A549 (cell line): ENCODE data around the gene NGF. TPM values are rescaled to one million over a fixed set of nuclear protein-coding genes. Genes with fewer than 3 reads are reported as not detected.

Experiments used
- ATAC-seq, 2 experiments: fragments of 200-7000 bp in 1 of 2; fragments of >200 bp in 1 of 2; cut with Nextera tagmentation in 1 of 2; cut with Tn5 transposase in 1 of 2; 3 replicates each; pipeline versions ENCODE4 v1.8.0 to v1.9.1; 2018 to 2020; ENCODE audit warnings: mild to moderate bottlenecking in 1 of 2, moderate library complexity in 1 of 2
- CTCF ChIA-PET: fragments of 300-600 bp; sonication (Branson Sonifier 250); formaldehyde crosslinking; extraction: SDS; loops from one replicate; lab custom pipeline; 2021; ENCODE audit warnings: antibody characterized with exemption, inconsistent platforms; lab: Yijun Ruan, JAX
- POLR2A ChIA-PET: fragments of 350-600 bp; formaldehyde crosslinking; extraction: SDS; loops from one replicate; lab custom pipeline; 2021; ENCODE audit warnings: antibody characterized with exemption, inconsistent platforms; lab: Yijun Ruan, JAX
- DNase-seq, 2 experiments: peaks; one replicate each; pipeline versions ENCODE4 v3.0.0 to v3.0.0-alpha.2; 2011 to 2016; ENCODE audit warnings: low read depth in 1 of 2, low spot score in 1 of 2
- FAIRE-seq: peaks from 2 replicates; lab custom pipeline; 2011; peaks lifted over from hg19 to GRCh38; lab: Jason Lieb, UNC
- H3K27ac ChIP-seq, 2 experiments: fragments of >200 bp; sonication (Bioruptor Twin); formaldehyde crosslinking; 3 replicates each; pipeline ENCODE4 v1.5.1; 2016 to 2017
- H3K4me1 ChIP-seq: fragments of >200 bp; sonication (Bioruptor Twin); formaldehyde crosslinking; 3 replicates; pipeline ENCODE4 v1.6.1; 2016
- H3K4me2 ChIP-seq: fragments of >200 bp; sonication (Bioruptor Twin); formaldehyde crosslinking; 3 replicates; pipeline ENCODE4 v1.6.1; 2016
- H3K4me3 ChIP-seq: fragments of >200 bp; sonication (Bioruptor Twin); formaldehyde crosslinking; 3 replicates; pipeline ENCODE4 v1.5.1; 2016
- H3K9me3 ChIP-seq: fragments of >200 bp; sonication (Bioruptor Twin); formaldehyde crosslinking; 3 replicates; pipeline ENCODE4 v1.6.1; 2016
- CBX2 ChIP-seq: fragments of 200-600 bp; sonication (generic); IDR thresholded peaks from 2 replicates; pipeline ENCODE4 v1.6.1; 2016; ENCODE audit warnings: low read depth, mild to moderate bottlenecking, borderline replicate concordance
- CTCF ChIP-seq: fragments of >200 bp; sonication (Bioruptor Twin); formaldehyde crosslinking; IDR thresholded peaks from 3 replicates; pipeline ENCODE4 v1.5.1; 2016
- E2F6 ChIP-seq: IDR thresholded peaks from 2 replicates; pipeline ENCODE4 v1.6.1; 2012; ENCODE audit warnings: low read depth, borderline replicate concordance
- EHF ChIP-seq: fragments of 250-450 bp; sonication (Bioruptor Pico); IDR thresholded peaks from 2 replicates; pipeline ENCODE4 v1.5.0; 2020; ENCODE audit warnings: mild to moderate bottlenecking
- EHMT2 ChIP-seq: fragments of 200-600 bp; sonication (generic); IDR thresholded peaks from 2 replicates; pipeline ENCODE4 v1.6.1; 2016; ENCODE audit warnings: antibody characterized with exemption, low read depth, mild to moderate bottlenecking, moderate library complexity
- FOSB ChIP-seq: fragments of 250-450 bp; sonication (Bioruptor Pico); IDR thresholded peaks from 2 replicates; pipeline ENCODE4 v1.5.0; 2020; ENCODE audit warnings: mild to moderate bottlenecking, moderate library complexity
- HDAC2 ChIP-seq: fragments of 200-600 bp; sonication (generic); IDR thresholded peaks from 2 replicates; pipeline ENCODE4 v1.6.1; 2016
- HOXB13 ChIP-seq: fragments of 250-450 bp; sonication (Bioruptor Pico); IDR thresholded peaks from 2 replicates; pipeline ENCODE4 v1.5.0; 2020; ENCODE audit warnings: low read depth, mild to moderate bottlenecking, moderate library complexity
- JUN ChIP-seq, 2 experiments: fragments of >200 bp; sonication (Bioruptor Twin); formaldehyde crosslinking; IDR thresholded peaks; 2 replicates in 1 of 2; 3 replicates in 1 of 2; pipeline ENCODE4 v1.6.1; 2016 to 2017
- KDM5A ChIP-seq: fragments of 200-600 bp; sonication (generic); IDR thresholded peaks from 2 replicates; pipeline ENCODE4 v1.6.1; 2016; ENCODE audit warnings: antibody characterized with exemption, mild to moderate bottlenecking
- MAX ChIP-seq: IDR thresholded peaks from 2 replicates; pipeline ENCODE4 v1.6.1; 2012
- NFE2L2 ChIP-seq: fragments of 150-350 bp; conservative IDR thresholded peaks from 2 replicates; pipeline ENCODE4 v1.6.1; 2014; ENCODE audit warnings: low read length
- NPAS2 ChIP-seq: fragments of 250-450 bp; sonication (Bioruptor Pico); IDR thresholded peaks from 2 replicates; pipeline ENCODE4 v1.8.0; 2022; ENCODE audit warnings: mild to moderate bottlenecking, moderate library complexity, borderline replicate concordance
- PHF8 ChIP-seq: fragments of 200-600 bp; sonication (generic); IDR thresholded peaks from 2 replicates; pipeline ENCODE4 v1.6.1; 2016; ENCODE audit warnings: low read depth, mild to moderate bottlenecking, antibody characterized with exemption, moderate library complexity, borderline replicate concordance
- POLR2A ChIP-seq: IDR thresholded peaks from 2 replicates; pipeline ENCODE4 v1.6.1; 2012; ENCODE audit warnings: mild to moderate bottlenecking, low read length
- REST ChIP-seq: fragments of 200-600 bp; sonication (generic); IDR thresholded peaks from 2 replicates; pipeline ENCODE4 v1.6.1; 2016; ENCODE audit warnings: antibody characterized with exemption, mild to moderate bottlenecking, moderate library complexity
- RNF2 ChIP-seq: fragments of 200-600 bp; sonication (generic); IDR thresholded peaks from 2 replicates; pipeline ENCODE4 v1.6.1; 2016; ENCODE audit warnings: low read depth, mild to moderate bottlenecking, antibody characterized with exemption, moderate library complexity, borderline replicate concordance
- USF2 ChIP-seq: fragments of 450-650 bp; IDR thresholded peaks from 2 replicates; pipeline ENCODE4 v1.6.1; 2014; ENCODE audit warnings: antibody characterized with exemption
- WGBS: methylation state at CpG from one replicate; pipeline ENCODE4 v1.1.6; 2017; ENCODE audit errors: missing lambda C conversion rate; 5-methylcytosine and 5-hydroxymethylcytosine counted together
- polyA plus RNA-seq, 4 experiments: library from polyadenylated mRNA; depleted of rRNA in 3 of 4; stranded (reverse); fragments of >200 nt; fragmentation: RNase III in 1 of 4; extraction: RNeasy Plus Mini Kit Qiagen cat#74134 plus additional on column Dnase treatment in 1 of 4; gene quantifications; 2 replicates in 3 of 4; 3 replicates in 1 of 4; pipeline ENCODE4 v1.2.3, GENCODE V29; 2011 to 2017

The NGF gene
- polyA plus RNA-seq, 2 of the 4 experiments (the other 2 are of a cell fraction): 0.71 to 1.6 TPM

GRCh38 chr1:115323366-115324004 is 14.6 kb downstream of the NGF start (continued):
- no peak for TF ChIP-seq REST
- TF ChIP-seq, all 56 proteins: peak for 0

GRCh38 chr1:115322631-115323030 is 15.4 kb downstream of the NGF start:
- H3K4me3 ChIP-seq: no peak overlapping the region
- 89% methylated on average over 3 of the region's 3 CpGs for WGBS
- TF ChIP-seq MAX (no peak), CTCF (no peak), FOSB (CRISPR knock-in tag) (no peak), RNF2 (no peak), JUN (IDR thresholded peaks at IDR 0.05) (no peak), HDAC2 (no peak), EHMT2 (no peak), E2F6 (no peak), CBX2 (no peak), NFE2L2 (no peak), NPAS2 (CRISPR knock-in tag) (no peak), HOXB13 (CRISPR knock-in tag) (no peak), KDM5A (no peak), EHF (CRISPR knock-in tag) (no peak), POLR2A (no peak), PHF8 (no peak), USF2 (no peak)
- no peak for FAIRE-seq
- peak overlapping the region; percentile 19; the same call in 2 of the 3 replicates for H3K4me2 ChIP-seq
- H3K4me1 ChIP-seq: peaks cover 38% of the 10 kb centered on the region
- ATAC-seq: no peak
- ChIA-PET POLR2A (no interaction called here), CTCF (interaction anchor here (1.5 kb wide), 1 partner anchor 147 kb away, joined by 3 read pairs; no protein-coding TSS in a partner anchor)
- H3K27ac ChIP-seq: peak overlapping the region in 1 of 2 experiments; percentile 25; a peak in 2 of 6 replicates
- no peak for DNase-seq
- H3K9me3 ChIP-seq: no peaks in the 10 kb centered on the region
